Measurements from ENCODE around the gene CBARP.
"Not testable (repeated sequence)": the region's sequence is repeated elsewhere in the genome, so short reads cannot be mapped to it uniquely, and the experiment has no call there.

Gene CBARP

DNA sequence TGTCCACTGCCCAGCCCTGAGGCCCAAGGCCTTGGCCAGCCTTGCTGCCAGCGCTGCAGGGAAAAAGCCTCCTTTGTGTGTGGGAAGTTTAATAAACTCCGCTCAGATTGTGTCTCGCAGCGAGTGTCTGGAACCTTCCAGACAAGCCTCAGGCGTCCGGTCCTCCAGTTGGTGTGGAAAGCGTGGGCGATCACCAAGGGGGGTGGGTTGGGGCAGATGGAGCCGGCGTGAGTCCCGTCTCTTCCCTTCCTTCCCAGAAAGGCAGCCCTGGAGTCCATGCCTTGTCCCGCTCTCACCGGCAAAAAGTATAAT lies 27.6 kb downstream of the CBARP start:
- DNase-seq (ENCODE audit: extremely low spot score) = no peak
- ChIA-PET CTCF (interaction anchor here (1.7 to 3.4 kb wide), 3 partner anchors 9 to 34 kb away, joined by 5 to 11 read pairs (median 11); no protein-coding TSS in a partner anchor), POLR2A (no interaction called here)

DNA sequence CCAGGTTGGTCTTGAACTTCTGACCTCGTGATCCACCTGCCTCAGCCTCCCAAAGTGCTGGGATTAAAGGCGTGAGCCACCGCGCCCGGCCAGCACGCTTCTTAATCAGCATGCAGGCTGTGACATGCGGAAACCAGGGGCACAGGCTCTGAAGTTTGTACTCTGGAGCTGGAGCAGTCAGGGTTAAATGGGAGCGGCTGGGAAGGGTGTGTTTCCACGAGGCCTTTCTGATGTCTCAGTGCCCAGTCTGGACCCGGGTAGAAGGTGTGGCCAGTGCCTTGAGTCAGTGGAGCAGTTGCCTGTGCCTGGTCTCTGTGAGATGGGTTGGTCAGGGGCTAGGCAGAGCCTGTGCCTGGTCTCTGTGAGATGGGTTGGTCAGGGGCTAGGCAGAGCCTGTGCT lies 29.0 kb downstream of the CBARP start:
- DNase-seq (ENCODE audit: extremely low spot score) = not testable (repeated sequence)

More for the DNA sequence above, 27.6 kb downstream of the CBARP start:
- TF ChIP-seq, protein P1, sequence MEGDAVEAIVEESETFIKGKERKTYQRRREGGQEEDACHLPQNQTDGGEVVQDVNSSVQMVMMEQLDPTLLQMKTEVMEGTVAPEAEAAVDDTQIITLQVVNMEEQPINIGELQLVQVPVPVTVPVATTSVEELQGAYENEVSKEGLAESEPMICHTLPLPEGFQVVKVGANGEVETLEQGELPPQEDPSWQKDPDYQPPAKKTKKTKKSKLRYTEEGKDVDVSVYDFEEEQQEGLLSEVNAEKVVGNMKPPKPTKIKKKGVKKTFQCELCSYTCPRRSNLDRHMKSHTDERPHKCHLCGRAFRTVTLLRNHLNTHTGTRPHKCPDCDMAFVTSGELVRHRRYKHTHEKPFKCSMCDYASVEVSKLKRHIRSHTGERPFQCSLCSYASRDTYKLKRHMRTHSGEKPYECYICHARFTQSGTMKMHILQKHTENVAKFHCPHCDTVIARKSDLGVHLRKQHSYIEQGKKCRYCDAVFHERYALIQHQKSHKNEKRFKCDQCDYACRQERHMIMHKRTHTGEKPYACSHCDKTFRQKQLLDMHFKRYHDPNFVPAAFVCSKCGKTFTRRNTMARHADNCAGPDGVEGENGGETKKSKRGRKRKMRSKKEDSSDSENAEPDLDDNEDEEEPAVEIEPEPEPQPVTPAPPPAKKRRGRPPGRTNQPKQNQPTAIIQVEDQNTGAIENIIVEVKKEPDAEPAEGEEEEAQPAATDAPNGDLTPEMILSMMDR (IDR thresholded peaks at IDR 0.05; ENCODE audit: control extremely low read depth, extremely low read depth, low read depth, missing control alignments) = no peak

DNA sequence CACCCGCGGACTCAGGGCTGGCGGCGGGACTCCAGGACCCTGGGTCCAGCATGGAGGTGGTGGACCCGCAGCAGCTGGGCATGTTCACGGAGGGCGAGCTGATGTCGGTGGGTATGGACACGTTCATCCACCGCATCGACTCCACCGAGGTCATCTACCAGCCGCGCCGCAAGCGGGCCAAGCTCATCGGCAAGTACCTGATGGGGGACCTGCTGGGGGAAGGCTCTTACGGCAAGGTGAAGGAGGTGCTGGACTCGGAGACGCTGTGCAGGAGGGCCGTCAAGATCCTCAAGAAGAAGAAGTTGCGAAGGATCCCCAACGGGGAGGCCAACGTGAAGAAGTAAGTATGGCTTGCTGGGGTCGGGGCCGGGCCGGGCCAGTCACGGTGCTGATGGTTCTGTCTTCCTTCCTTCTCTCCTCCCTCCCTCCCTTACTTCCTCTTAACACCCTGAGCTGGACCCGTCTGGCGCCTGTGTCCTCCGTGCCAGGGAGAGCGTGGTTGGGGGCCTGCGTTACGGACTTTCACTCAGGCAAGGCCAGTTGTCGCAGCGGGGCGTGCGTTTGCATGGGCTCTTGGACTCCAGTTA lies 30.8 kb downstream of the CBARP start:
- POLR2A ChIA-PET = no interaction called here
- DNase-seq (ENCODE audit: extremely low spot score) = no peak
- CTCF ChIA-PET = interaction anchor here (1.2 kb wide), 1 partner anchor 59 kb away, joined by 5 read pairs; no protein-coding TSS in a partner anchor
- TF ChIP-seq, protein P1 (IDR thresholded peaks at IDR 0.05; ENCODE audit: control extremely low read depth, extremely low read depth, low read depth, missing control alignments) = no peak

More for the DNA sequence above, 29.0 kb downstream of the CBARP start:
- POLR2A ChIA-PET = not testable (repeated sequence)
- CTCF ChIA-PET = interaction anchor here (1.3 kb wide), 1 partner anchor 9 kb away, joined by 3 read pairs; no protein-coding TSS in a partner anchor

DNA sequence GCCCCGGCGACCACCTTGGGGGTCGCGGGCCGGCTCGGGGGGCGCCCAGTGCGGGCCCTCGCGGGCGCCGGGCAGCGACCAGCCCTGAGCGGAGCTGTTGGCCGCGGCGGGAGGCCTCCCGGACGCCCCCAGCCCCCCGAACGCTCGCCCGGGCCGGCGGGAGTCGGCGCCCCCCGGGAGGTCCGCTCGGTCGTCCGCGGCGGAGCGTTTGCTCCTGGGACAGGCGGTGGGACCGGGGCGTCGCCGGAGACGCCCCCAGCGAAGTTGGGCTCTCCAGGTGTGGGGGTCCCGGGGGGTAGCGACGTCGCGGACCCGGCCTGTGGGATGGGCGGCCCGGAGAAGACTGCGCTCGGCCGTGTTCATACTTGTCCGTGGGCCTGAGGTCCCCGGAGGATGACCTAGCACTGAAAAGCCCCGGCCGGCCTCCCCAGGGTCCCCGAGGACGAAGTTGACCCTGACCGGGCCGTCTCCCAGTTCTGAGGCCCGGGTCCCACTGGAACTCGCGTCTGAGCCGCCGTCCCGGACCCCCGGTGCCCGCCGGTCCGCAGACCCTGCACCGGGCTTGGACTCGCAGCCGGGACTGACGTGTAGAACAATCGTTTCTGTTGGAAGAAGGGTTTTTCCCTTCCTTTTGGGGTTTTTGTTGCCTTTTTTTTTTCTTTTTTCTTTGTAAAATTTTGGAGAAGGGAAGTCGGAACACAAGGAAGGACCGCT lies 31.5 kb downstream of the CBARP start:
- CTCF ChIA-PET = interaction anchor here (1.2 kb wide), 1 partner anchor 60 kb away, joined by 5 read pairs; no protein-coding TSS in a partner anchor
- POLR2A ChIA-PET = no interaction called here
- TF ChIP-seq, protein P1 (IDR thresholded peaks at IDR 0.05; ENCODE audit: control extremely low read depth, extremely low read depth, low read depth, missing control alignments) = no peak
- DNase-seq (ENCODE audit: extremely low spot score) = no peak

DNA sequence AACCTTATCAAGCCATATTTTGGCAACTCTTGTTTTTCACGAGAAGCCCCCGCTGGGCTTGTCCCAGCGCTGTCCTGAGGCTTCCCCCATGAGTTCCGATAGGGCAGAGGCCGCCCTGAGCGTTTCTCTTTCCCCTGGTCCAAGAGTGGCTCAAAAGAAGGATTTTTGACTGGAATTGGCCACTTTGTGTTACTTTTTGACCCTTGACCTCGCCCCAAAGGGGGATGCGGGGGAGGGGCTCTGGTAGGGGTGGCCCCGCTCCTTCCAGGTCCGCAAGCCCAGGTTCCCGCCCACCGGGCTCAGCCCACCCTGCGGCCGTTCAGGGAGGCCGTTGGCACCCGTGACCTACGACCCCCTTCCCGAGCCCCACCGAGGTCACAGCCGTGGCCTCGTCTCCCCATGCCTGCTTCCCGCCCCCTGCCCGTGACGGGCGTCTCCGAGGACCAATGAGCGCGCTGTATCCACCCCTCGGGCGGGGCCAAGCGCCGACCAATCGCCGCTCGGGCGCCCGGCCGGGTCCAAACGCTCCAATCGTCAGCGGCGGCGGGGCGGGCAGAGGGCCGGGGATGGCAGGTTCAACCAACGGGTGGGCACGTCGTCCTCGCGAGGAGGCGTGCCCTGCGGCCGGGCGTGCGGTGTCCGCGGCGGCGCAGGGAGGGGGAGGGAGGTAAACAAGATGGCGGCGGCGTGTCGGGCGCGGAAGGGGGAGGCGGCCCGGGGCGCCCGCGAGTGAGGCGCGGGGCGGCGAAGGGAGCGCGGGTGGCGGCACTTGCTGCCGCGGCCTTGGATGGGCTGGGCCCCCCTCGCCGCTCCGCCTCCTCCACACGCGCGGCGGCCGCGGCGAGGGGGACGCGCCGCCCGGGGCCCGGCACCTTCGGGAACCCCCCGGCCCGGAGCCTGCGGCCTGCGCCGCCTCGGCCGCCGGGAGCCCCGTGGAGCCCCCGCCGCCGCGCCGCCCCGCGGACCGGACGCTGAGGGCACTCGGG lies 32.4 kb downstream of the CBARP start, which contains the start of gene STK11:
Gene STK11 (plus strand): TSS at position 665 of the 986 bp plus-strand sequence. CDS start 1,136 bp downstream, outside the sequence.
- peak; percentile 100 for DNase-seq (ENCODE audit: extremely low spot score)
- TF ChIP-seq, protein P1 (IDR thresholded peaks at IDR 0.05; ENCODE audit: control extremely low read depth, extremely low read depth, low read depth, missing control alignments) = no peak
- POLR2A ChIA-PET = no interaction called here
- CTCF ChIA-PET = no interaction called here

DNA sequence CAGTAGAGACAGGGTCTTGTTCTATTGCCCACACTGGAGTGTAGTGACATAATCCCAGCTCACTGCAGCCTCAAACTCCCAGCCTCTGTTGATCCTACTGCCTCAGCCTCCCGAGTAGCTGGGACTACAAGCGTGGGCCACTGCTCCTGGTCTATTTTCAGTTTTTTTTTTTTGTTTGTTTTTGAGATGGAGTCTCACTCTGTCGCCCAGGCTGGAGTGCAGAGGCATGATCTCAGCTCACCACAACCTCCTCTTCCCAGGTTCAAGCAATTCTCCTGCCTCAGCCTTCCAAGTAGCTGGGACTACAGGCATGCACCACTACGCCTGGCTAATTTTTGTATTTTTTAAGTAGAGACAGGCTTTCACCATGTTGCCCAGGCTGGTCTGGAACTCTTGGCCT lies 37.2 kb downstream of the CBARP start:
- POLR2A ChIA-PET; DNase-seq (ENCODE audit: extremely low spot score): not testable (repeated sequence)
- CTCF ChIA-PET = interaction anchor here (0.8 to 3.4 kb wide), 7 partner anchors 8 to 88 kb away, joined by 3 to 29 read pairs (median 3); no protein-coding TSS in a partner anchor

DNA sequence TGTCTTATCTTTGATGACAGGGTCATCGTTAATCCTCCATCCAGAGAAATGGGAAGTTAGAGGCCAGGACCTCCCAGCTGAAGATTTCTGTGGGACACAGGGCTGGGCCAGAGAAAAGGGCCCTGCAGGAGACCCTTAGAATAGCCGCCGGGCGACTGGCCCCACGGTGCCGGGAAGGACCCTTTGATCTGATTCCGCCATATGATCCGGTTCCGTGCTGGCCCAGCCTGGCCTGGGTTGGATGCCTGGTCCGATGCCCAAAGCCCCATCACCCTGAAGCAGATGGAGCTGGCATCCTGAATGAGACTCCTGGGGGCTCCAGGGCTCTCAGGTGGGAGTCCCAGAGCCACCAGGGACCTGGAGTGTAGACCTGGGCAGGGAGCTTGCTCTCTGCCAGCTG lies 38.3 kb downstream of the CBARP start:
- no peak for DNase-seq (ENCODE audit: extremely low spot score)
- ChIA-PET CTCF (interaction anchor here (1.1 to 3.4 kb wide), 4 partner anchors 8 to 87 kb away, joined by 3 to 29 read pairs (median 4); no protein-coding TSS in a partner anchor), POLR2A (no interaction called here)
- TF ChIP-seq, protein P1 (IDR thresholded peaks at IDR 0.05; ENCODE audit: control extremely low read depth, extremely low read depth, low read depth, missing control alignments) = no peak
